Measurements from ENCODE around the gene RAB40B. TPM values are rescaled to one million over a fixed set of nuclear protein-coding genes. Genes with fewer than 3 reads are reported as not detected.

Gene RAB40B
- total and polyA plus RNA-seq, 4 donors: 2.9 to 12.1 (median 10.5) TPM

- no peak overlapping the region for H3K4me3 ChIP-seq (ENCODE audit: low read depth in 1 of 3, low read length in 3 of 3)
- no peaks in the 10 kb centered on the region for H3K27me3 ChIP-seq (ENCODE audit: control insufficient read depth in 4 of 4, insufficient read depth in 4 of 4, low read length in 3 of 4)
- 83% methylated on average over 16 of the region's 16 CpGs for WGBS
- no peaks in the 10 kb centered on the region for H3K9me3 ChIP-seq (ENCODE audit: control insufficient read depth in 4 of 4, low read length in 3 of 4)
- TF ChIP-seq HNF4G (IDR thresholded peaks at IDR 0.05): no peak
- TF ChIP-seq GABPA (IDR thresholded peaks at IDR 0.05 in 1 of 2, conservative IDR thresholded peaks at IDR 0.05 in 1 of 2): no peak
- TF ChIP-seq JUND (IDR thresholded peaks at IDR 0.05): no peak
- TF ChIP-seq SP1 (IDR thresholded peaks at IDR 0.05): no peak
- TF ChIP-seq, protein P1, sequence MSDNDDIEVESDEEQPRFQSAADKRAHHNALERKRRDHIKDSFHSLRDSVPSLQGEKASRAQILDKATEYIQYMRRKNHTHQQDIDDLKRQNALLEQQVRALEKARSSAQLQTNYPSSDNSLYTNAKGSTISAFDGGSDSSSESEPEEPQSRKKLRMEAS (IDR thresholded peaks at IDR 0.05): no peak
- no peak for TF ChIP-seq RAD21 (IDR thresholded peaks at IDR 0.05)
- TF ChIP-seq FOXA1 (IDR thresholded peaks at IDR 0.05): no peak
- TF ChIP-seq ATF3 (IDR thresholded peaks at IDR 0.05): no peak
- TF ChIP-seq, protein P2, sequence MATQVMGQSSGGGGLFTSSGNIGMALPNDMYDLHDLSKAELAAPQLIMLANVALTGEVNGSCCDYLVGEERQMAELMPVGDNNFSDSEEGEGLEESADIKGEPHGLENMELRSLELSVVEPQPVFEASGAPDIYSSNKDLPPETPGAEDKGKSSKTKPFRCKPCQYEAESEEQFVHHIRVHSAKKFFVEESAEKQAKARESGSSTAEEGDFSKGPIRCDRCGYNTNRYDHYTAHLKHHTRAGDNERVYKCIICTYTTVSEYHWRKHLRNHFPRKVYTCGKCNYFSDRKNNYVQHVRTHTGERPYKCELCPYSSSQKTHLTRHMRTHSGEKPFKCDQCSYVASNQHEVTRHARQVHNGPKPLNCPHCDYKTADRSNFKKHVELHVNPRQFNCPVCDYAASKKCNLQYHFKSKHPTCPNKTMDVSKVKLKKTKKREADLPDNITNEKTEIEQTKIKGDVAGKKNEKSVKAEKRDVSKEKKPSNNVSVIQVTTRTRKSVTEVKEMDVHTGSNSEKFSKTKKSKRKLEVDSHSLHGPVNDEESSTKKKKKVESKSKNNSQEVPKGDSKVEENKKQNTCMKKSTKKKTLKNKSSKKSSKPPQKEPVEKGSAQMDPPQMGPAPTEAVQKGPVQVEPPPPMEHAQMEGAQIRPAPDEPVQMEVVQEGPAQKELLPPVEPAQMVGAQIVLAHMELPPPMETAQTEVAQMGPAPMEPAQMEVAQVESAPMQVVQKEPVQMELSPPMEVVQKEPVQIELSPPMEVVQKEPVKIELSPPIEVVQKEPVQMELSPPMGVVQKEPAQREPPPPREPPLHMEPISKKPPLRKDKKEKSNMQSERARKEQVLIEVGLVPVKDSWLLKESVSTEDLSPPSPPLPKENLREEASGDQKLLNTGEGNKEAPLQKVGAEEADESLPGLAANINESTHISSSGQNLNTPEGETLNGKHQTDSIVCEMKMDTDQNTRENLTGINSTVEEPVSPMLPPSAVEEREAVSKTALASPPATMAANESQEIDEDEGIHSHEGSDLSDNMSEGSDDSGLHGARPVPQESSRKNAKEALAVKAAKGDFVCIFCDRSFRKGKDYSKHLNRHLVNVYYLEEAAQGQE (IDR thresholded peaks at IDR 0.05): no peak
- no peak for TF ChIP-seq TAF1 (conservative IDR thresholded peaks at IDR 0.05)
- TF ChIP-seq HNF4A (conservative IDR thresholded peaks at IDR 0.05): no peak
- TF ChIP-seq EGR1 (IDR thresholded peaks at IDR 0.05; ENCODE audit: low read depth in 2 of 2): no peak
- TF ChIP-seq ZBTB33 (IDR thresholded peaks at IDR 0.05): no peak
- TF ChIP-seq CTCF (IDR thresholded peaks at IDR 0.05; ENCODE audit: low read depth, low read length, missing input control): no peak
- no peak for TF ChIP-seq RXRA (IDR thresholded peaks at IDR 0.05)
- no peak for TF ChIP-seq YY1 (IDR thresholded peaks at IDR 0.05)
- TF ChIP-seq NR2F2 (IDR thresholded peaks at IDR 0.05): no peak
- no peak for TF ChIP-seq FOXA2 (IDR thresholded peaks at IDR 0.05)
- H3K36me3 ChIP-seq (ENCODE audit: control insufficient read depth in 4 of 4, insufficient read depth in 3 of 4, low read depth in 1 of 4, low read length in 3 of 4): no peaks in the 10 kb centered on the region
- peaks cover 3 to 7% (median 3%) of the 10 kb centered on the region in 4 donors for H3K4me1 ChIP-seq (ENCODE audit: control insufficient read depth in 4 of 4, insufficient read depth in 4 of 4, low read length in 3 of 4)
- no peak overlapping the region for H3K27ac ChIP-seq (ENCODE audit: low read depth in 1 of 2, low read length in 2 of 2)
- DNase-seq (ENCODE audit: low spot score): no peak
- H3K9ac ChIP-seq (ENCODE audit: low read depth in 1 of 2, low read length in 2 of 2): no peak overlapping the region
These were observed 30.4 kb downstream of the RAB40B start for GRCh38 chr17:82668024-82668630.

Data from liver (tissue), 9 donors.